Measurements from ENCODE around the gene CEACAM16. TPM values are rescaled to one million over a fixed set of nuclear protein-coding genes. Genes with fewer than 3 reads are reported as not detected.

The CEACAM16 gene
- total RNA-seq, 4 donors from 2014 or later, result not detected

- WGBS, 2 donors, result 44 to 48% methylated on average over 21 of the region's 21 CpGs
- DNase-seq (ENCODE audit: low spot score in 2 of 2), result no peak
- TF ChIP-seq POLR2A (IDR thresholded peaks at IDR 0.05) (no peak), CTCF (IDR thresholded peaks at IDR 0.05) (no peak)
- no peak overlapping the region for H3K4me3 ChIP-seq (ENCODE audit: low read depth, poor library complexity, severe bottlenecking)
- intact Hi-C loops (cut with DNase I; ENCODE audit: low total_unique reads), result loop anchor here (5.0 kb wide), 1 partner anchor 50 kb away; no protein-coding TSS in a partner anchor
Measured at GRCh38 chr19:44722131-44723121, 23.5 kb downstream of the CEACAM16 start.

GRCh38 chr19:44723299-44723951 is 24.5 kb downstream of the CEACAM16 start:
- WGBS, 2 donors, result 29 to 37% methylated on average over 10 of the region's 10 CpGs
- intact Hi-C loops (cut with DNase I; ENCODE audit: low total_unique reads), result loop anchor here (5.0 kb wide), 1 partner anchor 49 kb away; no protein-coding TSS in a partner anchor

GRCh38 chr19:44723952-44724319 is 25.0 kb downstream of the CEACAM16 start:
- DNase-seq (ENCODE audit: low spot score in 2 of 2), result peak; percentile 78 to 96
- WGBS, 2 donors, result 10 to 17% methylated on average over 7 of the region's 7 CpGs
- TF ChIP-seq POLR2A (IDR thresholded peaks at IDR 0.05) (no peak), CTCF (IDR thresholded peaks at IDR 0.05) (peak in 2 of 3 donors; percentile 49 to 83)
- no peak overlapping the region for H3K4me3 ChIP-seq (ENCODE audit: low read depth, poor library complexity, severe bottlenecking)
- intact Hi-C loops (cut with DNase I; ENCODE audit: low total_unique reads), result loop anchor here (5.0 kb wide), 1 partner anchor 48 kb away; no protein-coding TSS in a partner anchor

More at GRCh38 chr19:44723299-44723951, 24.5 kb downstream of the CEACAM16 start:
- DNase-seq (ENCODE audit: low spot score in 2 of 2), result no peak
- no peak overlapping the region for H3K4me3 ChIP-seq (ENCODE audit: low read depth, poor library complexity, severe bottlenecking)
- TF ChIP-seq POLR2A (IDR thresholded peaks at IDR 0.05) (no peak), CTCF (IDR thresholded peaks at IDR 0.05) (no peak)

GRCh38 chr19:44725251-44725650 is 26.3 kb downstream of the CEACAM16 start:
- TF ChIP-seq POLR2A (IDR thresholded peaks at IDR 0.05), result no peak
- TF ChIP-seq CTCF (IDR thresholded peaks at IDR 0.05), result no peak
- DNase-seq (ENCODE audit: low spot score in 2 of 2), result no peak
- WGBS, 2 donors, result 16 to 29% methylated on average over 16 to 17 of the region's 18 CpGs
- H3K4me3 ChIP-seq (ENCODE audit: low read depth, poor library complexity, severe bottlenecking), result no peak overlapping the region
- intact Hi-C loops (cut with DNase I; ENCODE audit: low total_unique reads), result no loop called here

- intact Hi-C loops (cut with DNase I; ENCODE audit: low total_unique reads), result no loop called here
- WGBS, 2 donors, result 88 to 90% methylated on average over 5 of the region's 5 CpGs
Measured at GRCh38 chr19:44725684-44726083, 26.7 kb downstream of the CEACAM16 start.

More at GRCh38 chr19:44725684-44726083, 26.7 kb downstream of the CEACAM16 start:
- H3K4me3 ChIP-seq (ENCODE audit: low read depth, poor library complexity, severe bottlenecking), result no peak overlapping the region
- TF ChIP-seq POLR2A (IDR thresholded peaks at IDR 0.05) (no peak), CTCF (IDR thresholded peaks at IDR 0.05) (no peak)
- no peak for DNase-seq (ENCODE audit: low spot score in 2 of 2)
